ENCODE data around the gene FAM107B. TPM values are rescaled to one million over a fixed set of nuclear protein-coding genes. Genes with fewer than 3 reads are reported as not detected.

FAM107B gene
- total and polyA plus RNA-seq, 10 of the 15 experiments (the other 5 are each of a cell fraction or from before 2014, with no cell fraction given): 22.9 to 162 (median 86.6) TPM

DNA sequence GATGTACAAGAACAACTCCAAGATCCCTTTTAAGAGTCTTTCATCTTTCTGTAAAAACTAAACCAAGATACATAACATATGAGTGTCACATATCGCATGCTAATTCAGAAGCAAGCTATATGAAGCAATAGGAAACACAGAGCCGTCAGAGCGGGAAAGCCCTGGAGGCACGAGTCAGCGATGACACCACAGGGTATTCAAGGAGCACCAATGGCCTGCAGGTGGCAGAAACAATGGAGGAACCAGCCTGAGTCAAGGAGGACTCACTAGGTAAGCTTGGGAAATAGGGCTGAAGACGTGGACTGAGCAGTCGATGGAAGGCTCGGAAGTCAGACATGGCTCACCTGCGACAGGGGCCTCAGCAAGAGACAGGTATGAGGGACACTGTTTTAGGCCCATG is 214.4 kb downstream of the FAM107B start (continued):
- TF ChIP-seq EZH2 (IDR thresholded peaks at IDR 0.05; ENCODE audit: borderline replicate concordance, control insufficient read depth, low read depth, low read length): no peak
- TF ChIP-seq SREBF2 (IDR thresholded peaks at IDR 0.05; ENCODE audit: low read length): no peak
- TF ChIP-seq STAT1 (conservative IDR thresholded peaks at IDR 0.05): no peak
- TF ChIP-seq SMAD1 (IDR thresholded peaks at IDR 0.05; ENCODE audit: low read depth, partially characterized antibody): no peak
- TF ChIP-seq, protein P1, sequence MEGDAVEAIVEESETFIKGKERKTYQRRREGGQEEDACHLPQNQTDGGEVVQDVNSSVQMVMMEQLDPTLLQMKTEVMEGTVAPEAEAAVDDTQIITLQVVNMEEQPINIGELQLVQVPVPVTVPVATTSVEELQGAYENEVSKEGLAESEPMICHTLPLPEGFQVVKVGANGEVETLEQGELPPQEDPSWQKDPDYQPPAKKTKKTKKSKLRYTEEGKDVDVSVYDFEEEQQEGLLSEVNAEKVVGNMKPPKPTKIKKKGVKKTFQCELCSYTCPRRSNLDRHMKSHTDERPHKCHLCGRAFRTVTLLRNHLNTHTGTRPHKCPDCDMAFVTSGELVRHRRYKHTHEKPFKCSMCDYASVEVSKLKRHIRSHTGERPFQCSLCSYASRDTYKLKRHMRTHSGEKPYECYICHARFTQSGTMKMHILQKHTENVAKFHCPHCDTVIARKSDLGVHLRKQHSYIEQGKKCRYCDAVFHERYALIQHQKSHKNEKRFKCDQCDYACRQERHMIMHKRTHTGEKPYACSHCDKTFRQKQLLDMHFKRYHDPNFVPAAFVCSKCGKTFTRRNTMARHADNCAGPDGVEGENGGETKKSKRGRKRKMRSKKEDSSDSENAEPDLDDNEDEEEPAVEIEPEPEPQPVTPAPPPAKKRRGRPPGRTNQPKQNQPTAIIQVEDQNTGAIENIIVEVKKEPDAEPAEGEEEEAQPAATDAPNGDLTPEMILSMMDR (IDR thresholded peaks at IDR 0.05 in 2 of 3, conservative IDR thresholded peaks at IDR 0.05 in 1 of 3; ENCODE audit: control insufficient read depth in 2 of 3, extremely low read depth in 1 of 3, insufficient read depth in 1 of 3, low read depth in 3 of 3, low read length in 3 of 3): peak; percentile 22 to 37 (median 34); a peak in 3 of 6 replicates
- TF ChIP-seq, protein P2, sequence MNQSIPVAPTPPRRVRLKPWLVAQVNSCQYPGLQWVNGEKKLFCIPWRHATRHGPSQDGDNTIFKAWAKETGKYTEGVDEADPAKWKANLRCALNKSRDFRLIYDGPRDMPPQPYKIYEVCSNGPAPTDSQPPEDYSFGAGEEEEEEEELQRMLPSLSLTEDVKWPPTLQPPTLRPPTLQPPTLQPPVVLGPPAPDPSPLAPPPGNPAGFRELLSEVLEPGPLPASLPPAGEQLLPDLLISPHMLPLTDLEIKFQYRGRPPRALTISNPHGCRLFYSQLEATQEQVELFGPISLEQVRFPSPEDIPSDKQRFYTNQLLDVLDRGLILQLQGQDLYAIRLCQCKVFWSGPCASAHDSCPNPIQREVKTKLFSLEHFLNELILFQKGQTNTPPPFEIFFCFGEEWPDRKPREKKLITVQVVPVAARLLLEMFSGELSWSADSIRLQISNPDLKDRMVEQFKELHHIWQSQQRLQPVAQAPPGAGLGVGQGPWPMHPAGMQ (IDR thresholded peaks at IDR 0.05; ENCODE audit: borderline replicate concordance): no peak
- TF ChIP-seq, protein P3, sequence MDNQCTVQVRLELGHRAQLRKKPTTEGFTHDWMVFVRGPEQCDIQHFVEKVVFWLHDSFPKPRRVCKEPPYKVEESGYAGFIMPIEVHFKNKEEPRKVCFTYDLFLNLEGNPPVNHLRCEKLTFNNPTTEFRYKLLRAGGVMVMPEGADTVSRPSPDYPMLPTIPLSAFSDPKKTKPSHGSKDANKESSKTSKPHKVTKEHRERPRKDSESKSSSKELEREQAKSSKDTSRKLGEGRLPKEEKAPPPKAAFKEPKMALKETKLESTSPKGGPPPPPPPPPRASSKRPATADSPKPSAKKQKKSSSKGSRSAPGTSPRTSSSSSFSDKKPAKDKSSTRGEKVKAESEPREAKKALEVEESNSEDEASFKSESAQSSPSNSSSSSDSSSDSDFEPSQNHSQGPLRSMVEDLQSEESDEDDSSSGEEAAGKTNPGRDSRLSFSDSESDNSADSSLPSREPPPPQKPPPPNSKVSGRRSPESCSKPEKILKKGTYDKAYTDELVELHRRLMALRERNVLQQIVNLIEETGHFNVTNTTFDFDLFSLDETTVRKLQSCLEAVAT (IDR thresholded peaks at IDR 0.05): no peak
- no peak for TF ChIP-seq IKZF2 (IDR thresholded peaks at IDR 0.05)
- no peak for TF ChIP-seq MTA2 (IDR thresholded peaks at IDR 0.05; ENCODE audit: low read depth)
- no peak for TF ChIP-seq RFX5 (IDR thresholded peaks at IDR 0.05; ENCODE audit: low read depth, low read length)

Data from GM12878 (cell line).